ENCODE measurements around the gene RIMBP2. TPM values are rescaled to one million over a fixed set of nuclear protein-coding genes. Genes with fewer than 3 reads are reported as not detected.

Gene RIMBP2
- total and polyA plus RNA-seq, 2 experiments from 2014 or later = not detected

- Histone ChIP-seq H3K9me3 (ENCODE audit: low read depth) (no peaks in the 10 kb centered on the region), H4K20me1 (ENCODE audit: insufficient read depth) (no peaks in the 10 kb centered on the region), H3K4me2 (ENCODE audit: unreplicated experiment) (no peak overlapping the region), H3K4me3 (no peak overlapping the region), H3K4me1 (ENCODE audit: insufficient read depth) (no peaks in the 10 kb centered on the region), H3K27ac (no peak overlapping the region), H2AFZ (no peak overlapping the region), H3K36me3 (ENCODE audit: low read depth) (no peaks in the 10 kb centered on the region), H3K9ac (no peak overlapping the region), H3K9me2 (ENCODE audit: insufficient read depth) (no peaks in the 10 kb centered on the region), H3K79me2 (ENCODE audit: insufficient read depth) (no peaks in the 10 kb centered on the region), H3K27me3 (replicated peaks; ENCODE audit: insufficient read depth) (no peaks in the 10 kb centered on the region), H3F3A (ENCODE audit: insufficient read depth) (no peaks in the 10 kb centered on the region)
- 55 to 61% methylated on average over 24 of the region's 24 CpGs for WGBS, 2 experiments (ENCODE audit: low coverage in 1 of 2, low lambda C conversion rate in 2 of 2, missing lambda C conversion rate in 2 of 2)
- DNase-seq = no peak
- in situ Hi-C loops (cut with MboI) = no loop called here
- TF ChIP-seq EZH2phosphoT487 (IDR thresholded peaks at IDR 0.05; ENCODE audit: insufficient read depth, low read depth) (no peak), EZH2 (IDR thresholded peaks at IDR 0.05; ENCODE audit: insufficient read depth, poor library complexity, severe bottlenecking) (no peak)
Measured at GRCh38 chr12:130429656-130430505, 286.2 kb downstream of the RIMBP2 start.

GRCh38 chr12:130428116-130428515 is 288.0 kb downstream of the RIMBP2 start:
- Histone ChIP-seq H3K4me2 (ENCODE audit: unreplicated experiment) (no peak overlapping the region), H3K27ac (no peak overlapping the region), H3K4me1 (ENCODE audit: insufficient read depth) (no peaks in the 10 kb centered on the region), H4K20me1 (ENCODE audit: insufficient read depth) (no peaks in the 10 kb centered on the region), H3K27me3 (replicated peaks; ENCODE audit: insufficient read depth) (no peaks in the 10 kb centered on the region), H3K79me2 (ENCODE audit: insufficient read depth) (no peaks in the 10 kb centered on the region), H3K9me3 (ENCODE audit: low read depth) (no peaks in the 10 kb centered on the region), H3K4me3 (no peak overlapping the region), H3K36me3 (ENCODE audit: low read depth) (no peaks in the 10 kb centered on the region), H3K9ac (no peak overlapping the region), H3K9me2 (ENCODE audit: insufficient read depth) (no peaks in the 10 kb centered on the region), H3F3A (ENCODE audit: insufficient read depth) (no peaks in the 10 kb centered on the region), H2AFZ (no peak overlapping the region)
- no peak for DNase-seq
- TF ChIP-seq EZH2 (IDR thresholded peaks at IDR 0.05; ENCODE audit: insufficient read depth, poor library complexity, severe bottlenecking) (no peak), EZH2phosphoT487 (IDR thresholded peaks at IDR 0.05; ENCODE audit: insufficient read depth, low read depth) (no peak)
- in situ Hi-C loops (cut with MboI) = no loop called here
- WGBS, 2 experiments (ENCODE audit: low coverage in 1 of 2, low lambda C conversion rate in 2 of 2, missing lambda C conversion rate in 2 of 2) = 31 to 36% methylated on average over 15 of the region's 15 CpGs

- Histone ChIP-seq H3K4me3 (no peak overlapping the region), H3K9me2 (ENCODE audit: insufficient read depth) (no peaks in the 10 kb centered on the region), H3K4me1 (ENCODE audit: insufficient read depth) (no peaks in the 10 kb centered on the region), H3K36me3 (ENCODE audit: low read depth) (no peaks in the 10 kb centered on the region), H3K27me3 (replicated peaks; ENCODE audit: insufficient read depth) (no peaks in the 10 kb centered on the region), H4K20me1 (ENCODE audit: insufficient read depth) (no peaks in the 10 kb centered on the region), H3K4me2 (ENCODE audit: unreplicated experiment) (no peak overlapping the region), H3K79me2 (ENCODE audit: insufficient read depth) (no peaks in the 10 kb centered on the region), H3K9ac (no peak overlapping the region), H3F3A (ENCODE audit: insufficient read depth) (no peaks in the 10 kb centered on the region), H3K27ac (no peak overlapping the region), H2AFZ (no peak overlapping the region), H3K9me3 (ENCODE audit: low read depth) (no peaks in the 10 kb centered on the region)
- in situ Hi-C loops (cut with MboI) = no loop called here
- DNase-seq = no peak
- 71% methylated on average over 15 to 18 of the region's 18 CpGs for WGBS, 2 experiments (ENCODE audit: low coverage in 1 of 2, low lambda C conversion rate in 2 of 2, missing lambda C conversion rate in 2 of 2)
- TF ChIP-seq EZH2 (IDR thresholded peaks at IDR 0.05; ENCODE audit: insufficient read depth, poor library complexity, severe bottlenecking) = no peak
Measured at GRCh38 chr12:130427381-130427887, 288.7 kb downstream of the RIMBP2 start.

GRCh38 chr12:130425698-130426245 is 290.3 kb downstream of the RIMBP2 start:
- Histone ChIP-seq H2AFZ (no peak overlapping the region), H3K4me2 (ENCODE audit: unreplicated experiment) (no peak overlapping the region), H3F3A (ENCODE audit: insufficient read depth) (no peaks in the 10 kb centered on the region), H3K9me2 (ENCODE audit: insufficient read depth) (no peaks in the 10 kb centered on the region), H3K27ac (no peak overlapping the region), H3K4me3 (no peak overlapping the region), H3K4me1 (ENCODE audit: insufficient read depth) (no peaks in the 10 kb centered on the region), H3K9ac (no peak overlapping the region), H3K79me2 (ENCODE audit: insufficient read depth) (no peaks in the 10 kb centered on the region), H4K20me1 (ENCODE audit: insufficient read depth) (no peaks in the 10 kb centered on the region), H3K36me3 (ENCODE audit: low read depth) (no peaks in the 10 kb centered on the region), H3K27me3 (replicated peaks; ENCODE audit: insufficient read depth) (no peaks in the 10 kb centered on the region), H3K9me3 (ENCODE audit: low read depth) (no peaks in the 10 kb centered on the region)
- WGBS, 2 experiments (ENCODE audit: low coverage in 1 of 2, low lambda C conversion rate in 2 of 2, missing lambda C conversion rate in 2 of 2) = 75 to 77% methylated on average over 20 of the region's 20 CpGs
- in situ Hi-C loops (cut with MboI) = no loop called here
- DNase-seq = no peak
- TF ChIP-seq EZH2 (IDR thresholded peaks at IDR 0.05; ENCODE audit: insufficient read depth, poor library complexity, severe bottlenecking) (no peak), EZH2phosphoT487 (IDR thresholded peaks at IDR 0.05; ENCODE audit: insufficient read depth, low read depth) (no peak)
